Measurements from ENCODE around the gene C11orf65. TPM values are rescaled to one million over a fixed set of nuclear protein-coding genes. Genes with fewer than 3 reads are reported as not detected.

C11orf65 gene
- total RNA-seq, 1 donor from 2014 or later: 0.70 TPM

- H3K4me1 Mint-ChIP-seq (ENCODE audit: unreplicated experiment): peaks cover 33% of the 10 kb centered on the region
- no peaks in the 10 kb centered on the region for H3K9me3 Mint-ChIP-seq
- H3K27me3 Mint-ChIP-seq: peaks cover 4% of the 10 kb centered on the region
- H3K27ac Mint-ChIP-seq: peak overlapping the region; percentile 90
- H3K4me3 Mint-ChIP-seq: no peak overlapping the region
- no peaks in the 10 kb centered on the region for H3K36me3 Mint-ChIP-seq
- TF ChIP-seq, protein P1, sequence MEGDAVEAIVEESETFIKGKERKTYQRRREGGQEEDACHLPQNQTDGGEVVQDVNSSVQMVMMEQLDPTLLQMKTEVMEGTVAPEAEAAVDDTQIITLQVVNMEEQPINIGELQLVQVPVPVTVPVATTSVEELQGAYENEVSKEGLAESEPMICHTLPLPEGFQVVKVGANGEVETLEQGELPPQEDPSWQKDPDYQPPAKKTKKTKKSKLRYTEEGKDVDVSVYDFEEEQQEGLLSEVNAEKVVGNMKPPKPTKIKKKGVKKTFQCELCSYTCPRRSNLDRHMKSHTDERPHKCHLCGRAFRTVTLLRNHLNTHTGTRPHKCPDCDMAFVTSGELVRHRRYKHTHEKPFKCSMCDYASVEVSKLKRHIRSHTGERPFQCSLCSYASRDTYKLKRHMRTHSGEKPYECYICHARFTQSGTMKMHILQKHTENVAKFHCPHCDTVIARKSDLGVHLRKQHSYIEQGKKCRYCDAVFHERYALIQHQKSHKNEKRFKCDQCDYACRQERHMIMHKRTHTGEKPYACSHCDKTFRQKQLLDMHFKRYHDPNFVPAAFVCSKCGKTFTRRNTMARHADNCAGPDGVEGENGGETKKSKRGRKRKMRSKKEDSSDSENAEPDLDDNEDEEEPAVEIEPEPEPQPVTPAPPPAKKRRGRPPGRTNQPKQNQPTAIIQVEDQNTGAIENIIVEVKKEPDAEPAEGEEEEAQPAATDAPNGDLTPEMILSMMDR (conservative IDR thresholded peaks at IDR 0.05): no peak
- no peak for DNase-seq (ENCODE audit: extremely low spot score, unreplicated experiment)
These were observed 34.1 kb upstream of the C11orf65 start for GRCh38 chr11:108501396-108501795.

- Mint-ChIP-seq H3K4me3 (peak overlapping the region; percentile 81), H3K27me3 (peaks cover 4% of the 10 kb centered on the region), H3K4me1 (ENCODE audit: unreplicated experiment) (peaks cover 38% of the 10 kb centered on the region), H3K27ac (peak overlapping the region; percentile 90), H3K36me3 (no peaks in the 10 kb centered on the region), H3K9me3 (no peaks in the 10 kb centered on the region)
- no peak for DNase-seq (ENCODE audit: extremely low spot score, unreplicated experiment)
- TF ChIP-seq, protein P1 (conservative IDR thresholded peaks at IDR 0.05): no peak
These were observed 33.4 kb upstream of the C11orf65 start for GRCh38 chr11:108500721-108501120.

DNA sequence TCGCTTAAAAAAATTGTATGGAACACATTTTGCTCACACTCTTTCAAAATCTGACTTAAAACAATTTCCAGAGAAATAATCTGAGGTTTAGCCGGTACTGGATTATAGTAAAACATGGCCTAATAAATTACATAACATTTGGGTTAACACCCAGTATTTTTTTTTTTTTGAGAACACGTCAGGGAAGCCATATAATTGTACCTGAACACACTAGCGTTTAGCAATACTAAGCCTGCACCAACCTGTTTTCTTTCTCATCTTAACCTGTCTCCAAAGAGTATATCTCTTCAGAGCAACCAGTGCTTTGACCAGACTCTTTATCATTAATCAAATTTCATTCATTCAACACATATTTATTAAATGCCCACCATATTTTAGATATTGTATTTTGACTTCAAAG, 32.8 kb upstream of the C11orf65 start:
- no peaks in the 10 kb centered on the region for H3K36me3 Mint-ChIP-seq
- no peak for DNase-seq (ENCODE audit: extremely low spot score, unreplicated experiment)
- no peaks in the 10 kb centered on the region for H3K9me3 Mint-ChIP-seq
- H3K27ac Mint-ChIP-seq: peak overlapping the region; percentile 90
- TF ChIP-seq, protein P1 (conservative IDR thresholded peaks at IDR 0.05): no peak
- H3K4me3 Mint-ChIP-seq: peak overlapping the region; percentile 81
- H3K4me1 Mint-ChIP-seq (ENCODE audit: unreplicated experiment): peaks cover 38% of the 10 kb centered on the region
- peaks cover 4% of the 10 kb centered on the region for H3K27me3 Mint-ChIP-seq

GRCh38 chr11:108498816-108499408, 31.6 kb upstream of the C11orf65 start:
- no peaks in the 10 kb centered on the region for H3K9me3 Mint-ChIP-seq
- DNase-seq (ENCODE audit: extremely low spot score, unreplicated experiment): no peak
- peaks cover 9% of the 10 kb centered on the region for H3K36me3 Mint-ChIP-seq
- TF ChIP-seq, protein P1 (conservative IDR thresholded peaks at IDR 0.05): no peak
- peaks cover 43% of the 10 kb centered on the region for H3K4me1 Mint-ChIP-seq (ENCODE audit: unreplicated experiment)
- peaks cover 4% of the 10 kb centered on the region for H3K27me3 Mint-ChIP-seq
- H3K27ac Mint-ChIP-seq: peak overlapping the region; percentile 90
- H3K4me3 Mint-ChIP-seq: peak overlapping the region; percentile 89

DNA sequence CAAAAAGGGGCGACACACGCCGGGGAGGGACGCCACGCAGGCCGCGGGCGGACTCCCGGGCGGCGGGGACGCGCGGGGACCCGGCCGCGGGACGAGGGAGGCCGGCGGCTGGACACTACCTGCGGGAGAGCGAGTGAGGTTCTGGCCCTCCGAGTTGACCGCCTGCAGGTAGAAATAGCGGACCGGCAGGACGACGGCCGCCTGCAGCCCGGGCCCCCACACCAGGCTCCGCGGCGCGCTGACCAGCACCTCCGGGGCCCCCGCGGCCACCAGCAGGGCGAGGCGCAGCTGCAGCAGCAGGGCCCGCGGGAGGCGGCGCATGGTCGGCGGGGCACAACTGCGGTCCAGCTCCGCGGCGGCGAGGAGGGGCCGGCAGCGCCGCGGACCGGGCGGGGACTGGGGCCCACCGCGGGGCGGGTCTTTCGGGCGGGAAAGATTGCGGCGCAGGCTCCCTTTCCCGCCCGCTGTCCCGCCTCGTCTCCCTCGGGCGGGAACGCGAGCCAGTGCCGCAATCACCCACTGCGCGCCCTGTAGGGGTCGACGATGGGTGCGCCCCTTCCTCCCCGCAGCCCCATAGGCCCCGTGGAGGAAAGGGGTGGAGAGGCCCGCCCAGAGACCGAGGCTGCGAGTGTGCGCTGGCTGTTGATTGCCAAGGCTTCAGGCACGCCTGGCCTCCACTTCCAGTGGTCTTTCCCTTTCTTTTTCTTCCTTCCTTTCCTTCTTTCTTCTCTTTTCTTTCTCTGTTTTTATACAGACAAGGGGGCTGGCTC, 30.9 kb upstream of the C11orf65 start, which contains the start of gene POGLUT3:
Gene POGLUT3, minus strand, starts transcription at position 339 of the 770 bp plus-strand sequence. Its CDS starts 18 bp downstream, at position 321.
- peaks cover 10% of the 10 kb centered on the region for H3K36me3 Mint-ChIP-seq
- H3K27me3 Mint-ChIP-seq: peaks cover 4% of the 10 kb centered on the region
- H3K4me1 Mint-ChIP-seq (ENCODE audit: unreplicated experiment): peaks cover 43% of the 10 kb centered on the region
- H3K27ac Mint-ChIP-seq: peak within 1 kb of the TSS; percentile 98
- peak within 1 kb of the TSS; percentile 97 for H3K4me3 Mint-ChIP-seq
- peak; percentile 77 for DNase-seq (ENCODE audit: extremely low spot score, unreplicated experiment)
- TF ChIP-seq, protein P1 (conservative IDR thresholded peaks at IDR 0.05): peak; percentile 31
- no peaks in the 10 kb centered on the region for H3K9me3 Mint-ChIP-seq
